HG03097 (cell line): ENCODE measurements around the gene INTS1.

Source experiments
- ATAC-seq: cut with Tn5 transposase; IDR thresholded peaks from one replicate; pipeline ENCODE4 v1.9.1; 2021; ENCODE audit not compliant: unreplicated experiment, low FRiP score

Gene INTS1

GRCh38 chr7:1422512-1423263 lies 81.5 kb downstream of the INTS1 start:
- ATAC-seq = no peak

- no peak for ATAC-seq
Observed at GRCh38 chr7:1421946-1422345, 82.2 kb downstream of the INTS1 start.

- no peak for ATAC-seq
Observed at GRCh38 chr7:1421020-1421790, 83.0 kb downstream of the INTS1 start.
